Activated naive CD8-positive, alpha-beta T cell treated with anti-CD3 and anti-CD28 coated beads, Interleukin-2, amount 10 ng/mL, durations not matched to agents 7 days and 5 days (primary cell): ENCODE results near the gene PSTK. TPM values are rescaled to one million over a fixed set of nuclear protein-coding genes. Genes with fewer than 3 reads are reported as not detected.

Source experiments
- ATAC-seq: fragments of 150-1000 bp; cut with Tn5 transposase; one replicate; pipeline ENCODE4 v1.10.0; 2021; ENCODE audit warnings: low read depth, moderate library complexity
- POLR2A ChIA-PET: fragments of 350-600 bp; sonication (Branson Sonifier 250); formaldehyde crosslinking; loops from one replicate; lab custom pipeline; 2021; ENCODE audit warnings: antibody characterized with exemption; lab: Charles Lee
- DNase-seq: peaks from one replicate; pipeline ENCODE4 v3.0.0; 2021
- H3K27ac Mint-ChIP-seq: one replicate; pipeline ENCODE4 v1.8.0; 2022; ENCODE audit warnings: mild to moderate bottlenecking, mixed read lengths
- H3K27me3 Mint-ChIP-seq: one replicate; pipeline ENCODE4 v1.8.0; 2022; ENCODE audit warnings: mild to moderate bottlenecking, moderate library complexity, mixed read lengths
- H3K36me3 Mint-ChIP-seq: one replicate; pipeline ENCODE4 v1.8.0; 2021; ENCODE audit warnings: mild to moderate bottlenecking, mixed read lengths
- H3K4me1 Mint-ChIP-seq: one replicate; pipeline ENCODE4 v1.8.0; 2021; ENCODE audit warnings: mixed read lengths
- H3K4me3 Mint-ChIP-seq: one replicate; pipeline ENCODE4 v1.8.0; 2022; ENCODE audit warnings: mild to moderate bottlenecking, moderate library complexity, mixed read lengths
- H3K9me3 Mint-ChIP-seq: one replicate; pipeline ENCODE4 v1.8.0; 2021; ENCODE audit warnings: mixed read lengths
- total RNA-seq, 2 experiments: library from RNA; stranded (reverse); gene quantifications; one replicate each; pipeline ENCODE4 v1.2.3, GENCODE V29; 2021

The PSTK gene
- total RNA-seq, 2 experiments from 2014 or later, result 3.5 to 4.5 TPM

DNA sequence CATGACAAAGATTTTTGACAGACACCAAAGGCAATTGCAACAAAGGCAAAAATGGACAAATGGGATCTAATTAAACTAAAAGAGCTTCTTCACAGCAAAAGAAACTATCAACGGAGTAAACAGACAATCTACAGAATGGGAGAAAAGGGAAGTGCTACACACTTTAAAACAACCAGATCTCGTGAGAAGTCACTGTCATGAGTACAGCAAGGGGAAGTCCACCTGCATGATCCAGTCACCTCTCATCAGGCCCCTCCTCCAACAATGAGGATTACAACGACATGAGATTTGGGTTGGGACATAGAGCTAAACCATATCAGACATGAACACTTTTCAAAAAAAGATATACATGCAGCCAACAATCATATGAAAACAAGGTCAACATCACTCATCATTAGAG, 11.5 kb upstream of the PSTK start:
- ATAC-seq (no peak), DNase-seq (no peak)
- H3K9me3 Mint-ChIP-seq, result peaks cover 30% of the 10 kb centered on the region
- peaks cover 11% of the 10 kb centered on the region for H3K27me3 Mint-ChIP-seq
- H3K36me3 Mint-ChIP-seq, result peaks cover 3% of the 10 kb centered on the region
- no peaks in the 10 kb centered on the region for H3K4me1 Mint-ChIP-seq
- no peak overlapping the region for H3K27ac Mint-ChIP-seq
- no peak overlapping the region for H3K4me3 Mint-ChIP-seq
- POLR2A ChIA-PET, result no interaction called here

DNA sequence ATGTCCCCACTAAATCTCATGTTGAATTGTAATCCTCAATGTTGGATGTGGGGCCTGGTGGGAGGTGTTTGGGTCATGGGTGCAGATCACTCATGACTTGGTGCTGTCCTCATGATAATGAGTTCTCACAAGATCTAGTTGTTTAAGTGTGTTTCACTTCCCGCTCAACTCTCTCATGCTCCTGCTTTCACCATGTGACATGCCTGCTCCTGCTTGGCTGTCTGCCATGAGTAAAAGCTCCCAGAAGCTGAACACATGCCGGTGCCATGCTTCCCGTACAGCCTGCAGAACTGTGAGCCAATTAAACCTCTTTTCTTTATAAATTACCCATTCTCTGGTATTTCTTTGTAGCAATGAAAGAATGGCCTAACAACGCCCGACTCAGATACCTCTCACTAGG, 6.2 kb upstream of the PSTK start:
- Mint-ChIP-seq H3K36me3 (no peaks in the 10 kb centered on the region), H3K27me3 (peaks cover 23% of the 10 kb centered on the region), H3K4me3 (no peak overlapping the region), H3K4me1 (no peaks in the 10 kb centered on the region), H3K27ac (no peak overlapping the region), H3K9me3 (peaks cover 2% of the 10 kb centered on the region)
- POLR2A ChIA-PET, result no interaction called here
- ATAC-seq (no peak), DNase-seq (no peak)

DNA sequence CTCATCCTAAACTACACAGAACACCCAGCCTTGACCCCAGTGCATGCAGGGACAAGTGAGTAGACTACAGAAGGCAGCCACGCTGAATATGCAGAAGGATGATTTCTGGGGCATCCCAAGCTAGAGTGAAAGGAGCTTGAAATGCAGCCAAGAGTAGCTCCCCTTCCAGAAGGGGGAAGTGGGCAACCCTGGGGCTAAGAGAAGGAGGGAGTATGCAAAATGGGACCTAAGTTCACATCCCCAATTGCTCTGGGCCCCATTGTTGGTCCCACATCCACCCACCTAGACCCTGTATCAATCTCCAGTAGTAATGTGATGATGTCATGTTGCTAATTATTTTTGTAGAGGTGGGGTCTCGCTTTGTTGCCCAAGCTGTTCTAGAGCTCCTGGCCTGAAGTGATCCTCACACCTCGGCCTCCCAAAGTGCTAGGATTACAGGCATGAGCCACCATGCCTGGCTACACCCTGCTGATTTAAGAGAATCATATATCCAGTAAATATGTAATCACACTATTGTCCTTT, 5.6 kb upstream of the PSTK start:
- ATAC-seq (no peak), DNase-seq (no peak)
- H3K27ac Mint-ChIP-seq, result no peak overlapping the region
- peaks cover 23% of the 10 kb centered on the region for H3K27me3 Mint-ChIP-seq
- no peaks in the 10 kb centered on the region for H3K36me3 Mint-ChIP-seq
- H3K9me3 Mint-ChIP-seq, result no peaks in the 10 kb centered on the region
- H3K4me3 Mint-ChIP-seq, result no peak overlapping the region
- no peaks in the 10 kb centered on the region for H3K4me1 Mint-ChIP-seq
- POLR2A ChIA-PET, result no interaction called here

DNA sequence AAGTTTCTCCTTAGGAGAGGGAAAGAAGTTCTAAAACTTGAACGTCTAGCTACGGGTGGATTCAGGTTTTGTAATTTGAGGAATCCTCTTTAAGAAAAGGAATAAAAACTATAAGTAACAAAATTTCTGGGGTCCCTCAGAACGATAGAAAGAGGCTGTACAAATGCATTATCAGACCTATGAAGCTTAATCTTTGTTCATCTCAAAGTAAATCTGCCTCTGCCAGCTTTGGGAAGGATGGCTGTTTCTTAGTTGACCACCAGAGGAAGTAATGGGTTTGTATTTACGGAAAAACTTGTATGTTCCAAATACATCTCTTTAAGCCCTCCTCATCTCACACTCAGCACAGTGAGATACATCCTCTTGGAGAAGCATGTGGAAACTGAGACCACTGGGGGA, 864 bp downstream of the PSTK start:
- Mint-ChIP-seq H3K36me3 (no peaks in the 10 kb centered on the region), H3K27ac (peak overlapping the region; percentile 94), H3K9me3 (no peaks in the 10 kb centered on the region), H3K4me1 (peaks cover 17% of the 10 kb centered on the region), H3K27me3 (peaks cover 12% of the 10 kb centered on the region), H3K4me3 (peak overlapping the region; percentile 90)
- no peak for DNase-seq
- POLR2A ChIA-PET, result interaction anchor here (0.6 to 2.3 kb wide), 3 partner anchors 27 to 1846 kb away, joined by 3 to 22 read pairs (median 9); partner anchors contain the start of genes ACADSB, C10orf88 and IKZF5
- no peak for ATAC-seq

DNA sequence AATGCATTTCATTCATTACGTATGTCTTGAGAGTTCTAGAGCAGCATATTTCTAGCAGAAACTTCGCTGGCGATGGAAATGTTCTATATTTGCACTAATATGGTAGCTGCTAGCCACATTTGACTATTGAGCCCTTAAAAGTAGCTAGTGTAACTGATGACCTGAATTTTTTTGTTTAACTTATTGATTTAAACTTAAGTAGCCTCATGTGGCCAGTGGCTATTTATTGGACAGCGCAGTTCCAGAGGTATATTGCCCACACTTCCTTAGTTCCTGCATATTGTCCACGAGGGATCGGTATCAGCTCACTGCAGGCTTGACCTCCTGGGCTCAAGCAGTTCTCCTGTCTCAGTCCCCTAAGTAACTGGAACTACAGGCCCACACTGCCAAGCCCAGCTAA, 3.7 kb downstream of the PSTK start:
- POLR2A ChIA-PET, result no interaction called here

DNA sequence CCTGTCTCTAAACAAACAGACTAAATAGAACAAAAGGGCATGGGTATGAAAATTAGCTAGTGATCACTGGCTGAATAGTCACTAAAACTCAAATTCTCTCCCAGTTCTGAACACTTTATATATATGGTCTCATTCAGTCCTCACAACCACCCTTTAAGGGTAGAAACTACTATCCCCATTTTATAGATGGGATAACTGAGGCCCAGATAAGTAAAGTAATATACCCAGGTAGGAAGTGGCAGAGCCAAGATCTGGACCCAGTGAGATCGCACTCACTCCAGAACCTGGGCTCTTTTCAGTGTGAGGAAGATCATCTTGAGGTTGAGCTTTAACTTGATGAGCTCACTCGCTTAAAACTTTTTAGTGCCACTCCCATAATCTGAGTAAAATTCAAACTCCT, 4.5 kb downstream of the PSTK start:
- no peak for DNase-seq
- Mint-ChIP-seq H3K4me3 (no peak overlapping the region), H3K36me3 (peaks cover 1% of the 10 kb centered on the region), H3K27me3 (no peaks in the 10 kb centered on the region), H3K27ac (no peak overlapping the region), H3K9me3 (no peaks in the 10 kb centered on the region), H3K4me1 (peaks cover 16% of the 10 kb centered on the region)
- POLR2A ChIA-PET, result no interaction called here
- no peak for ATAC-seq

More for the DNA sequence above, 3.7 kb downstream of the PSTK start:
- no peaks in the 10 kb centered on the region for H3K9me3 Mint-ChIP-seq
- no peak overlapping the region for H3K27ac Mint-ChIP-seq
- H3K27me3 Mint-ChIP-seq, result no peaks in the 10 kb centered on the region
- no peak overlapping the region for H3K4me3 Mint-ChIP-seq
- peaks cover 1% of the 10 kb centered on the region for H3K36me3 Mint-ChIP-seq
- no peak for DNase-seq
- ATAC-seq, result no peak
- peaks cover 17% of the 10 kb centered on the region for H3K4me1 Mint-ChIP-seq

DNA sequence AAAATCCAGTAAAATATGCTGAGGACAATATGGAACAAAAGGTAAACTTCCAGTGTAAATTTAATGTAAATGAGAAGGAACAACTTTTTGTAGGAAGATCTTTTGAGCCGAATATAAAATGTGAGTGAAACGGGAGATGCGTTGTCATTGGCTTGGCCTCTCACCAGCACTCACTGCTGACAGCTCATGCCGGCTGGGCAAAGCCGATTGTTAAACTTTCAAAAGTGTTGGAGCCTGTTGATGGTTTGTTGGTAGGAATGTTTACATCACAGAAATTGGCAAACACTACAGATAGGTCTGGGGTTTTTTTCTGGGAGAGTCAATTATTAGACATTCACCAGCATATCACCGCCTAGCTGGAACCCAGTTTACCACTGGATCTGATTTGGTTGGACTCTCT, 6.1 kb downstream of the PSTK start:
- ATAC-seq, result no peak
- no peaks in the 10 kb centered on the region for H3K9me3 Mint-ChIP-seq

DNA sequence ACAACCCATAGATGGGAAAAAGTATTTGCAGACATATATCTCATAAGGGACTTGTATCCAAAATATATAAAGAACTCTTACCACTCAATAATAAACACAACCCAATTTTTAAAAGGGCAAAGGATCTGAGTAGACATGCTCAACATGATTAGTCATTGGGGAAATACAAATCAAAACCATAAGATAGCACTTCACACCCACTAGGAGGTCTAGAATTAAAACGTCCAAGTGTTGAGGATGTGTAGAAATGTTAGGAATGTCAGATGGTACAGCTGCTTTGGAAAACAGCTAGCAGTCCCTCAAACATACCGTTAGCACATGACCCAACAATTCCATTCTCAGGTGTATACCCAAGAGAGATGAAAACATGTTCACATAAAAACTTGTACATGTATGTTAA, 8.3 kb downstream of the PSTK start:
- ATAC-seq, result no peak

More for the DNA sequence above, 6.1 kb downstream of the PSTK start:
- Mint-ChIP-seq H3K27ac (no peak overlapping the region), H3K27me3 (no peaks in the 10 kb centered on the region), H3K36me3 (peaks cover 4% of the 10 kb centered on the region), H3K4me1 (peaks cover 7% of the 10 kb centered on the region), H3K4me3 (no peak overlapping the region)
- POLR2A ChIA-PET, result no interaction called here
- no peak for DNase-seq

DNA sequence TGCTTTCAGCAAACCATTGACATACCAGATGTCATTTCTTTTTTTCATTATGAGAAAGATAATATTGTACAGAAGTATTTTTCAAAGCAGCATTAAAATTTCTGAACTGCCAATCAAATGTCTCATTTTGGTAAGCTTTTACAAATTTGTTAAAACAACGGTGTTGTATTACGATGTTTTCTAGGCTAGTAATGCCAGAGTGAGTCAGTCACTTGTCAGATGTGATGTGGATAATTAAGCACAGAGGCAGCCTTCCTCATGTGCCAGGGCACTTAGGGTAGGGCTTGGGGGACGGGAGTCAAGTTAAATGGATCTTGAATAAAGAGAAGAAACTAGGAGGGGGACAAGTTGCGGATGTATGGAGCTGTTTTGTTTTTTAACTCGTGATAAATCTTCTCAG, 10.1 kb downstream of the PSTK start:
- H3K9me3 Mint-ChIP-seq, result no peaks in the 10 kb centered on the region
- ATAC-seq (no peak), DNase-seq (no peak)
- H3K4me3 Mint-ChIP-seq, result no peak overlapping the region
- H3K27ac Mint-ChIP-seq, result no peak overlapping the region
- POLR2A ChIA-PET, result no interaction called here
- H3K36me3 Mint-ChIP-seq, result peaks cover 12% of the 10 kb centered on the region
- H3K4me1 Mint-ChIP-seq, result no peaks in the 10 kb centered on the region
- H3K27me3 Mint-ChIP-seq, result no peaks in the 10 kb centered on the region

More for the DNA sequence above, 8.3 kb downstream of the PSTK start:
- peaks cover 5% of the 10 kb centered on the region for H3K36me3 Mint-ChIP-seq
- no peak overlapping the region for H3K4me3 Mint-ChIP-seq
- H3K27me3 Mint-ChIP-seq, result no peaks in the 10 kb centered on the region
- no peak overlapping the region for H3K27ac Mint-ChIP-seq
- H3K4me1 Mint-ChIP-seq, result no peaks in the 10 kb centered on the region
- H3K9me3 Mint-ChIP-seq, result no peaks in the 10 kb centered on the region
- DNase-seq, result no peak
- POLR2A ChIA-PET, result no interaction called here

DNA sequence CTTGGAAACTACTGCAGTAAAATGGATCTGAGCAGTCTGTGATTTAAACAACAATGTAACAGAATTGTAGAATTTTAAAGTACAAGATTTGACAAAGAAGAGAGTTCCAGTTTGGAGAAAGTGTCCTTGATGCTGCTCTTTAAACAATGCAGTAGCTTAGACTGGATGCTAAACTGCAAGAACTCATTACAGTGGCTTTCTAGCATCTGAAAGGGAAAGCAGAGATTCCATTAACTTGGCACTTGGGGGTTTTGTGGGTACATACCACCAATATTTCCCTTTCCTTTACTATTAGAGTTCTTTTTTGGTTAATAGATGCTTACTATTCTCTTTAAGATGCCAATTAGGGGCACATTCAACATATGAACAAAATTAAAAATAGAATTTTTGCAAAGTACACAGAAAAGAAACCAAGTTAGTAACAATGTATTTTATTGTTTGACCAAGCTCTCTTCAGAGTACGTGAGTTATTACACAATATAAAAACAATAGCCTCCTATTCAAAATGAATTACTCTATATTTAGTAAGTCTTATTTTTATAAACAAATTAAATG, 11.9 kb downstream of the PSTK start:
- Mint-ChIP-seq H3K4me3 (no peak overlapping the region), H3K9me3 (no peaks in the 10 kb centered on the region)

DNA sequence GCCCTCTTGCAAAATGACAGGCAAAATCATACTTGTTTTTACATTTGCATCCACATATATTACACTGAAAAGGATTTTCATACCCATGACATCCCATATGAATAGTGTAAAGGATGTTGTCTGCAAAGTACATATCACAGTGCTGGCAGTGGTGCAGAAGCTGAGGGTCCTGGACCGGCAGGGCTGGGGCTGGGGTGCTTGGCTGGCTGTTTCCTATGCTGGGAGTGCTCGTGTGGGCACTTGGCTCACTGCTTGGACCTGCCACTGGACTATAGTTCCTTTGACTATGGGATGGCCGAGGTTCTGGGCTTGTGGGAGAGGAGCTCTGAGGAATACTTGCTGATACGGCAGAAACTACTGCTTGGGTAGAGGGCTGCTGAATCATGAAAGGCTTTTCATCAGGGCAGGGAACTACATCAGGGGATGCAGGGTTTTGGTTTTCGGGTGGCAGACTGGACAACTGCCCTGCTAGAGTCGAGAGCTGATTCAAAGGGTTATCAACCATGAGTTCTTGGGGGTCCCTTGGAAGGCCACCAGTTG, 13.7 kb downstream of the PSTK start:
- Mint-ChIP-seq H3K27ac (no peak overlapping the region), H3K4me1 (no peaks in the 10 kb centered on the region), H3K36me3 (peaks cover 11% of the 10 kb centered on the region), H3K27me3 (no peaks in the 10 kb centered on the region), H3K4me3 (no peak overlapping the region), H3K9me3 (no peaks in the 10 kb centered on the region)
- no peak for ATAC-seq
- no peak for DNase-seq
- POLR2A ChIA-PET, result no interaction called here

More for the DNA sequence above, 11.9 kb downstream of the PSTK start:
- no peak for DNase-seq
- Mint-ChIP-seq H3K36me3 (peaks cover 12% of the 10 kb centered on the region), H3K27me3 (no peaks in the 10 kb centered on the region), H3K4me1 (no peaks in the 10 kb centered on the region), H3K27ac (no peak overlapping the region)
- ATAC-seq, result no peak
- POLR2A ChIA-PET, result no interaction called here

DNA sequence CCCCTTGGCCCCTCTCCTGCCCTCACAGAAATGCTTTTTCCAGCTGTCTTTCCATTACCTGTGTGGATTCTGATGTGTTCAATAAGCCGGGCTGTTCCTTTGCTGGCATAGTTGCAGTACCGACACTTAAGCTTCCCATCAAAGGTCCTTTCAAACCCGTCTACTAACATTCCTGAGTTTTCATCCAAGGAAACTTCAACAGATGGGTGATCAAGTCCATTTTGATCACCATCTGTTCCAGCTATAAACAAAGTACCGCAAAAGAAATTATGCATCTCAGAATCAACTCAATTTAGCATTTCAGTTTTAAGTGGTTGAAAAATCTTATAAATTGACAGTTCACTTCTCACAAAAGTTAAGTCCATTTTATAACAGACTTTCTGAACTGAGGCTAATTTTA, 15.7 kb downstream of the PSTK start:
- Mint-ChIP-seq H3K27me3 (no peaks in the 10 kb centered on the region), H3K4me1 (peaks cover 2% of the 10 kb centered on the region), H3K27ac (no peak overlapping the region), H3K9me3 (no peaks in the 10 kb centered on the region), H3K4me3 (no peak overlapping the region), H3K36me3 (peaks cover 9% of the 10 kb centered on the region)
- no peak for ATAC-seq
- no peak for DNase-seq
- POLR2A ChIA-PET, result interaction anchor here (0.7 kb wide), 1 partner anchor 17 kb away, joined by 4 read pairs; no protein-coding TSS in a partner anchor

DNA sequence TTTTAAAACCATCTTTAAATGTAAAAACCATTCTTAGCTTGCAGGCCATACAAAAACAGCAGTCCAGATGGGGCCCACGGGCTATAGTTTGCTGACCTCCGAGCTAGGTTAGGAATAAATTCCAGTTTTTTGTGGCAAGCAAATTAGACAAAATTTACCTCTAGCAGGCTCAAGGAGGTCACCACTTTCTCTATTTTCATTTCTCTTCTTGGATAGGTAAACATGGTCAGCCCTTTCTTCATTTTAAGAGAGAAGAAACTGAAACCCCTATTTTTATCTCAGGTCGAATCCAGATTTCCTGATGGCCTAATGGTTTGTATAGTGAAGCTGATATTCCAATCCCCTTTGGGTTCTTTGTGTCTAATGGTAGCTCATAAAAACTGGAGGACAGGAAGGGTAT, 17.7 kb downstream of the PSTK start:
- no peak overlapping the region for H3K4me3 Mint-ChIP-seq
- no peak overlapping the region for H3K27ac Mint-ChIP-seq
- H3K4me1 Mint-ChIP-seq, result peaks cover 4% of the 10 kb centered on the region
- POLR2A ChIA-PET, result interaction anchor here (1.7 kb wide), 1 partner anchor 11 kb away, joined by 4 read pairs; the partner anchor contains the start of genes ACADSB and IKZF5
- no peaks in the 10 kb centered on the region for H3K27me3 Mint-ChIP-seq
- H3K36me3 Mint-ChIP-seq, result peaks cover 14% of the 10 kb centered on the region
- H3K9me3 Mint-ChIP-seq, result no peaks in the 10 kb centered on the region
- DNase-seq, result no peak
- no peak for ATAC-seq

DNA sequence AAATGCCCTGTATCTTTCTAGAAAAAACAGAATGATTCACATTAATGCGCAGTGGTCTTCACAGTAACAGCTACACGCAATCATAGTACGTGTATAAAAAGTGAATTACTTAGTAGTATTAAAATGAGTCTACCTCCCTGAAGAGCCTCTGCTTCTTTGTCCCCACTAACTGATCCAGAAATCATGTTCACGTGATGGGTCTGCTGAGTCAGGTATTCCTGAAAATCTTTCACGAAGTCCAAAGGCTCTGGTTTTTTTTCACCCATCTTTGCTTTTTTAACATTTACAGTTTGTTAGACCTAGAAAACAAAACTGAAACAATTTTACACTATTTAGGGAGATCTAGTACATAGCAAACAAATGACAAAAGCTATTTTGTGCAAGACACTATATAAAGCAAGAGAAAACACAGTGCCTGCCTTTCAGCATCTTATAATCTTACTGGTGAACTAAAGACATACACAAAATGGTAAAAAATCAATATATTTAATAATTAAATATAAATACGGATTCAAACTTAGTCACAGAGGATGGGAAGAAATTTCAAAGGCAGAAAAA, 18.2 kb downstream of the PSTK start:
- Mint-ChIP-seq H3K27me3 (no peaks in the 10 kb centered on the region), H3K9me3 (no peaks in the 10 kb centered on the region), H3K36me3 (peaks cover 13% of the 10 kb centered on the region), H3K4me3 (no peak overlapping the region), H3K27ac (no peak overlapping the region), H3K4me1 (peaks cover 4% of the 10 kb centered on the region)
- ATAC-seq, result no peak
- DNase-seq, result no peak
- POLR2A ChIA-PET, result interaction anchor here (1.7 kb wide), 1 partner anchor 10 kb away, joined by 4 read pairs; the partner anchor contains the start of genes ACADSB and IKZF5
